H9 (cell line): ENCODE results near the gene IFIT1. TPM values are rescaled to one million over a fixed set of nuclear protein-coding genes. Genes with fewer than 3 reads are reported as not detected.

Experiments used
- DNase-seq: peaks from one replicate; pipeline ENCODE4 v3.0.0-alpha.2; 2017
- H2AFZ ChIP-seq: one replicate; pipeline ENCODE4 v1.6.1; 2013; ENCODE audit warnings: mild to moderate bottlenecking, low read length, control low read depth, moderate library complexity
- H2AK5ac ChIP-seq: 2 replicates; pipeline ENCODE4 v1.6.1; 2013; ENCODE audit warnings: low read length, control low read depth, mixed read lengths; ENCODE audit not compliant: insufficient read length
- H2BK120ac ChIP-seq: one replicate; pipeline ENCODE4 v1.6.1; 2013; ENCODE audit warnings: low read depth, mild to moderate bottlenecking, low read length, control low read depth, inconsistent platforms; ENCODE audit not compliant: poor library complexity, severe bottlenecking
- H2BK12ac ChIP-seq: 2 replicates; pipeline ENCODE4 v1.6.1; 2013; ENCODE audit warnings: low read length, control low read depth, mixed read lengths, low read depth; ENCODE audit not compliant: insufficient read length
- H2BK15ac ChIP-seq: 2 replicates; pipeline ENCODE4 v1.6.1; 2013; ENCODE audit warnings: low read depth, low read length, control low read depth
- H2BK20ac ChIP-seq: one replicate; pipeline ENCODE4 v1.6.1; 2013; ENCODE audit warnings: low read depth, mild to moderate bottlenecking, low read length, control low read depth, inconsistent platforms; ENCODE audit not compliant: poor library complexity, severe bottlenecking
- H2BK5ac ChIP-seq: 2 replicates; pipeline ENCODE4 v1.6.1; 2013; ENCODE audit warnings: low read length, control low read depth, mixed read lengths; ENCODE audit not compliant: insufficient read length
- H3K14ac ChIP-seq: 2 replicates; pipeline ENCODE4 v1.6.1; 2013; ENCODE audit warnings: low read length, control low read depth; ENCODE audit not compliant: insufficient read depth
- H3K18ac ChIP-seq: 2 replicates; pipeline ENCODE4 v1.6.1; 2013; ENCODE audit warnings: low read depth, mild to moderate bottlenecking, mixed read lengths, low read length, control low read depth; ENCODE audit not compliant: insufficient read length
- H3K23ac ChIP-seq: 2 replicates; pipeline ENCODE4 v1.6.1; 2013; ENCODE audit warnings: low read length, control low read depth, mixed read lengths, low read depth; ENCODE audit not compliant: insufficient read length
- H3K23me2 ChIP-seq: 2 replicates; pipeline ENCODE4 v1.6.1; 2013; ENCODE audit warnings: low read depth, mild to moderate bottlenecking, mixed read lengths, low read length, control low read depth; ENCODE audit not compliant: insufficient read length, poor library complexity, severe bottlenecking
- H3K27ac ChIP-seq: 2 replicates; pipeline ENCODE4 v1.5.1; 2013; ENCODE audit warnings: low read length, control low read depth, mixed read lengths, low read depth; ENCODE audit not compliant: insufficient read length
- H3K27me3 ChIP-seq: 2 replicates; pipeline ENCODE4 v1.6.1; 2013; ENCODE audit warnings: low read length, control low read depth, inconsistent platforms; ENCODE audit not compliant: insufficient read depth
- H3K4ac ChIP-seq: 2 replicates; pipeline ENCODE4 v1.6.1; 2013; ENCODE audit warnings: low read depth, mild to moderate bottlenecking, control low read depth, inconsistent platforms, low read length, moderate library complexity
- H3K4me1 ChIP-seq: 2 replicates; pipeline ENCODE4 v1.6.1; 2013; ENCODE audit warnings: low read length, control low read depth, inconsistent platforms; ENCODE audit not compliant: insufficient read depth
- H3K4me2 ChIP-seq: 2 replicates; pipeline ENCODE4 v1.6.1; 2013; ENCODE audit warnings: low read length, control low read depth, mixed read lengths; ENCODE audit not compliant: insufficient read length, insufficient read depth
- H3K56ac ChIP-seq: 2 replicates; pipeline ENCODE4 v1.6.1; 2013; ENCODE audit warnings: low read depth, mild to moderate bottlenecking, mixed read lengths, low read length, control low read depth; ENCODE audit not compliant: insufficient read length
- H3K79me1 ChIP-seq: 2 replicates; pipeline ENCODE4 v1.6.1; 2013; ENCODE audit warnings: low read depth, mild to moderate bottlenecking, moderate library complexity, low read length, control low read depth, inconsistent platforms; ENCODE audit not compliant: insufficient read depth, poor library complexity, severe bottlenecking
- H3K79me2 ChIP-seq: 2 replicates; pipeline ENCODE4 v1.6.1; 2013; ENCODE audit warnings: low read length, control low read depth, inconsistent platforms; ENCODE audit not compliant: insufficient read depth
- H3K9ac ChIP-seq: 2 replicates; pipeline ENCODE4 v1.6.1; 2013; ENCODE audit warnings: low read length, control low read depth, mixed read lengths; ENCODE audit not compliant: insufficient read length; ENCODE audit errors: extremely low read depth
- H3K9me3 ChIP-seq: one replicate; pipeline ENCODE4 v1.6.1; 2013; ENCODE audit warnings: low read depth, low read length, inconsistent platforms; ENCODE audit not compliant: control insufficient read depth
- H3T11ph ChIP-seq: one replicate; pipeline ENCODE4 v1.6.1; 2013; ENCODE audit warnings: mild to moderate bottlenecking, low read length, control low read depth, inconsistent platforms
- H4K20me1 ChIP-seq: one replicate; pipeline ENCODE4 v1.6.1; 2013; ENCODE audit not compliant: control insufficient read depth, insufficient read length, insufficient read depth
- H4K5ac ChIP-seq: 2 replicates; pipeline ENCODE4 v1.6.1; 2013; ENCODE audit warnings: low read depth, mild to moderate bottlenecking, mixed read lengths, low read length, control low read depth; ENCODE audit not compliant: insufficient read length
- H4K8ac ChIP-seq: replicated peaks from 2 replicates; pipeline ENCODE4 v1.6.1; 2013; ENCODE audit warnings: low read length, control low read depth, mixed read lengths, low read depth; ENCODE audit not compliant: insufficient read length
- H4K91ac ChIP-seq: 2 replicates; pipeline ENCODE4 v1.6.1; 2013; ENCODE audit warnings: low read depth, mild to moderate bottlenecking, moderate library complexity, mixed read lengths, low read length, control low read depth; ENCODE audit not compliant: insufficient read length
- H3K27ac Mint-ChIP-seq, 3 experiments: 2 replicates in 2 of 3; 3 replicates in 1 of 3; pipeline ENCODE4 v1.8.0; 2020 to 2021; ENCODE audit warnings: mixed read lengths in 3 of 3, mild to moderate bottlenecking in 1 of 3, moderate library complexity in 1 of 3
- H3K27me3 Mint-ChIP-seq: 2 replicates; pipeline ENCODE4 v1.8.0; 2021; ENCODE audit warnings: low read depth, mild to moderate bottlenecking, moderate library complexity, mixed read lengths
- H3K36me3 Mint-ChIP-seq, 3 experiments: 2 replicates in 2 of 3; 3 replicates in 1 of 3; pipeline ENCODE4 v1.8.0; 2020 to 2021; ENCODE audit warnings: low read depth in 3 of 3, mixed read lengths in 3 of 3; ENCODE audit not compliant: insufficient read depth in 1 of 3
- H3K4me1 Mint-ChIP-seq, 2 experiments: 2 replicates each; pipeline ENCODE4 v1.8.0; 2020; ENCODE audit warnings: mixed read lengths in 2 of 2
- H3K4me3 Mint-ChIP-seq, 2 experiments: 2 replicates in 1 of 2; 3 replicates in 1 of 2; pipeline ENCODE4 v1.8.0; 2020 to 2021; ENCODE audit warnings: mild to moderate bottlenecking in 2 of 2, mixed read lengths in 2 of 2, moderate library complexity in 1 of 2
- H3K9me3 Mint-ChIP-seq, 2 experiments: 2 replicates in 1 of 2; 3 replicates in 1 of 2; pipeline ENCODE4 v1.8.0; 2020; ENCODE audit warnings: mild to moderate bottlenecking in 2 of 2, mixed read lengths in 2 of 2, moderate library complexity in 1 of 2
- whole genome bisulfite sequencing: extraction: QIAGEN DNeasy Blood & Tissue Kit; methylation state at CpG from one replicate; pipeline ENCODE4 v1.1.7; 2013; ENCODE audit warnings: missing lambda C conversion rate, low lambda C conversion rate, mixed read lengths; ENCODE audit not compliant: insufficient read length; ENCODE audit errors: extremely low coverage; 5-methylcytosine and 5-hydroxymethylcytosine counted together
- total RNA-seq: library from RNA; stranded (reverse); gene quantifications from 2 replicates; pipeline ENCODE4 v1.2.1, GENCODE V29; 2021
- TF ChIP-seq, protein P1 (sequence below): fragments of 200-600 bp; sonication (generic); conservative IDR thresholded peaks from 3 replicates; pipeline ENCODE4 v1.8.0; 2021; ENCODE audit warnings: antibody characterized with exemption, mild to moderate bottlenecking

The IFIT1 gene
- total RNA-seq, 1 experiment from 2014 or later, result 1.2 TPM

DNA sequence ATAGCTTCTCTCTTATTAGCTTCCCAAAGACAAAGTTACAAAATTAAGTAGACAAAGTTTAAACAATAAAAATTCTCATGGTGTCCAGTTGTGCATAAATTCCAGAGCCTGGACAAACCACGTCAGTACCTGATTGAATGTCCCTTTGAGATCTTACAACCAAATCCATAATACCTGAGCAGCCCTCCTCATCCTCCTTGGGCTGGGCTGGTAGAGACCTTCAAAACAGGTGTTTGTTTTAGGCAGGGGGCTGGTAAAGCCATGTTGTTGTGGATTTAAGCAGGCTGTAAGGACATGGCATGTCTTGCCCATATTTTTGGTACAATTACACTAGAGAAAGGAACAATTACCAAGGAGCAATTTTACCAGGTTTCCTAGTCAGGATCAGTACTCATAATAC lies 24.0 kb downstream of the IFIT1 start:
- no peak overlapping the region for H2BK5ac ChIP-seq
- no peak overlapping the region for H2BK12ac ChIP-seq
- H4K5ac ChIP-seq, result no peak overlapping the region
- no peak overlapping the region for H3K14ac ChIP-seq
- H3K23ac ChIP-seq, result no peak overlapping the region
- Mint-ChIP-seq H3K4me1 (peaks cover 19 to 27% of the 10 kb centered on the region in 2 experiments), H3K36me3 (peaks cover 3 to 11% (median 9%) of the 10 kb centered on the region in 3 experiments; a peak in 6 of 7 replicates), H3K27me3 (peaks cover 27% of the 10 kb centered on the region), H3K4me3 (no peak overlapping the region), H3K27ac (no peak overlapping the region), H3K9me3 (peaks cover 1 to 9% of the 10 kb centered on the region in 2 experiments; a peak in 3 of 5 replicates)
- no peaks in the 10 kb centered on the region for H3K79me2 ChIP-seq
- no peak overlapping the region for H3K4me2 ChIP-seq
- no peak overlapping the region for H3K56ac ChIP-seq
- peaks cover 9% of the 10 kb centered on the region for H3K23me2 ChIP-seq
- H2BK20ac ChIP-seq, result no peak overlapping the region
- H4K20me1 ChIP-seq, result no peaks in the 10 kb centered on the region
- no peak overlapping the region for H3K18ac ChIP-seq
- no peaks in the 10 kb centered on the region for H3K9me3 ChIP-seq
- no peaks in the 10 kb centered on the region for H3K79me1 ChIP-seq
- no peak overlapping the region for H3K27ac ChIP-seq
- H2AFZ ChIP-seq, result no peak overlapping the region
- H3K4me1 ChIP-seq, result no peaks in the 10 kb centered on the region; the same call in 1 of the 2 replicates
- no peak overlapping the region for H4K8ac ChIP-seq
- H3K9ac ChIP-seq, result no peak overlapping the region
- DNase-seq, result no peak
- H2BK15ac ChIP-seq, result no peak overlapping the region
- H4K91ac ChIP-seq, result no peak overlapping the region
- no CpG with 5 or more reads among the region's 1 CpG for WGBS
- peaks cover 2% of the 10 kb centered on the region; the same call in 1 of the 2 replicates for H3K27me3 ChIP-seq
- no peak overlapping the region for H3T11ph ChIP-seq
- H2AK5ac ChIP-seq, result no peak overlapping the region
- H3K4ac ChIP-seq, result no peak overlapping the region
- no peak overlapping the region for H2BK120ac ChIP-seq
- TF ChIP-seq, protein P1, sequence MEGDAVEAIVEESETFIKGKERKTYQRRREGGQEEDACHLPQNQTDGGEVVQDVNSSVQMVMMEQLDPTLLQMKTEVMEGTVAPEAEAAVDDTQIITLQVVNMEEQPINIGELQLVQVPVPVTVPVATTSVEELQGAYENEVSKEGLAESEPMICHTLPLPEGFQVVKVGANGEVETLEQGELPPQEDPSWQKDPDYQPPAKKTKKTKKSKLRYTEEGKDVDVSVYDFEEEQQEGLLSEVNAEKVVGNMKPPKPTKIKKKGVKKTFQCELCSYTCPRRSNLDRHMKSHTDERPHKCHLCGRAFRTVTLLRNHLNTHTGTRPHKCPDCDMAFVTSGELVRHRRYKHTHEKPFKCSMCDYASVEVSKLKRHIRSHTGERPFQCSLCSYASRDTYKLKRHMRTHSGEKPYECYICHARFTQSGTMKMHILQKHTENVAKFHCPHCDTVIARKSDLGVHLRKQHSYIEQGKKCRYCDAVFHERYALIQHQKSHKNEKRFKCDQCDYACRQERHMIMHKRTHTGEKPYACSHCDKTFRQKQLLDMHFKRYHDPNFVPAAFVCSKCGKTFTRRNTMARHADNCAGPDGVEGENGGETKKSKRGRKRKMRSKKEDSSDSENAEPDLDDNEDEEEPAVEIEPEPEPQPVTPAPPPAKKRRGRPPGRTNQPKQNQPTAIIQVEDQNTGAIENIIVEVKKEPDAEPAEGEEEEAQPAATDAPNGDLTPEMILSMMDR, result no peak
